ENCODE measurements around the gene MMP20.

- TF ChIP-seq ZNF33B (CRISPR knock-in tag; IDR thresholded peaks at IDR 0.05) (no peak), NR2C2 (CRISPR knock-in tag; IDR thresholded peaks at IDR 0.05; ENCODE audit: borderline replicate concordance) (no peak), U2AF2 (IDR thresholded peaks at IDR 0.05; ENCODE audit: low read depth, low read length) (no peak), SMAD1 (CRISPR knock-in tag; IDR thresholded peaks at IDR 0.05; ENCODE audit: borderline replicate concordance, low read depth) (no peak), ZBTB33 (CRISPR knock-in tag; IDR thresholded peaks at IDR 0.05) (no peak), EZH2 (conservative IDR thresholded peaks at IDR 0.05; ENCODE audit: low read depth, low read length) (no peak)
Observed at GRCh38 chr11:102527684-102528083, 97.4 kb downstream of the MMP20 start.

Data from HepG2 (cell line).